Transverse colon (tissue), 4 donors: ENCODE measurements around the gene FAHD2A. TPM values are rescaled to one million over a fixed set of nuclear protein-coding genes. Genes with fewer than 3 reads are reported as not detected.
"Not testable (repeated sequence)": the region's sequence is repeated elsewhere in the genome, so short reads cannot be mapped to it uniquely, and the experiment has no call there.

Source experiments
- DNase-seq: peaks from one replicate; pipeline ENCODE4 v3.0.0-alpha.2; 2019
- H3K27ac ChIP-seq, 4 donors: fragments of 200-600 bp; sonication (generic); 2 replicates each; pipeline ENCODE4 v1.5.1; 2016 to 2018; ENCODE audit warnings: inconsistent platforms in 4 of 4
- H3K27me3 ChIP-seq: fragments of 200-600 bp; sonication (generic); 2 replicates; pipeline ENCODE4 v1.5.1; 2017; ENCODE audit warnings: inconsistent platforms
- H3K36me3 ChIP-seq, 4 donors: fragments of 200-600 bp; sonication (generic); 2 replicates each; pipeline ENCODE4 v1.5.1; 2017 to 2019; ENCODE audit warnings: inconsistent platforms in 4 of 4
- H3K4me1 ChIP-seq, 4 donors: fragments of 200-600 bp; sonication (generic); 2 replicates each; pipeline ENCODE4 v1.5.1; 2017 to 2020; ENCODE audit warnings: inconsistent platforms in 4 of 4
- H3K4me3 ChIP-seq, 4 donors: fragments of 200-600 bp; sonication (generic); 1 replicate in 1 of 4; 2 replicates in 3 of 4; pipeline versions ENCODE4 v1.5.1 to v1.6.1; 2017 to 2019; ENCODE audit warnings: inconsistent platforms in 4 of 4
- H3K9me3 ChIP-seq, 2 donors: fragments of 200-600 bp; sonication (generic); 2 replicates each; pipeline ENCODE4 v1.5.1; 2017 to 2019; ENCODE audit warnings: inconsistent platforms in 2 of 2
- EP300 ChIP-seq: sonication (generic); formaldehyde crosslinking; IDR thresholded peaks from one replicate; pipeline ENCODE4 v1.6.1; 2017; ENCODE audit warnings: antibody characterized with exemption, low read depth
- POLR2A ChIP-seq: fragments of 450-650 bp; IDR thresholded peaks from one replicate; pipeline ENCODE4 v1.6.1; 2016; ENCODE audit warnings: antibody characterized with exemption, mild to moderate bottlenecking, moderate library complexity
- POLR2AphosphoS5 ChIP-seq, 3 donors: sonication (generic); formaldehyde crosslinking; IDR thresholded peaks; one replicate each; pipeline ENCODE4 v1.6.1; 2016; ENCODE audit warnings: antibody characterized with exemption in 3 of 3
- WGBS, 2 donors: methylation state at CpG; one replicate each; pipeline ENCODE4 v1.1.5; 2018; ENCODE audit warnings: low coverage in 1 of 2; 5-methylcytosine and 5-hydroxymethylcytosine counted together
- in situ Hi-C, 4 donors: fragments of 200-750 bp; cut with MboI; loops; one replicate each; pipeline versions ENCODE4 v1.15.0 to v1.15.1; 2017; ENCODE audit warnings: low sequenced_read_pairs in 3 of 4, low pct_ligation_motif_present in 1 of 4, low pct_unique_long_range_greater_than_20kb in 1 of 4
- intact Hi-C: fragments of 100-400 bp; cut with DNase I; formaldehyde crosslinking; loops from one replicate; pipeline ENCODE4 v1.15.1; 2023; ENCODE audit warnings: low total_unique reads
- total RNA-seq, 4 donors: library from RNA; depleted of rRNA; stranded (reverse); fragments of >200 nt; gene quantifications; one replicate each; pipeline ENCODE4 v1.1.0, GENCODE V29; 2016
- TF ChIP-seq, protein P1 (sequence below), 5 experiments: fragments of 200-600 bp in 3 of 5; fragments of 450-650 bp in 2 of 5; sonication (generic) in 3 of 5; IDR thresholded peaks; 1 replicate in 2 of 5; 2 replicates in 3 of 5; pipeline ENCODE4 v1.5.1; 2016 to 2017; ENCODE audit warnings: antibody characterized with exemption in 5 of 5, inconsistent platforms in 3 of 5, mild to moderate bottlenecking in 2 of 5, moderate library complexity in 1 of 5

Gene FAHD2A
- total RNA-seq, 4 donors from 2014 or later, result 29.9 to 134 (median 42.7) TPM

DNA sequence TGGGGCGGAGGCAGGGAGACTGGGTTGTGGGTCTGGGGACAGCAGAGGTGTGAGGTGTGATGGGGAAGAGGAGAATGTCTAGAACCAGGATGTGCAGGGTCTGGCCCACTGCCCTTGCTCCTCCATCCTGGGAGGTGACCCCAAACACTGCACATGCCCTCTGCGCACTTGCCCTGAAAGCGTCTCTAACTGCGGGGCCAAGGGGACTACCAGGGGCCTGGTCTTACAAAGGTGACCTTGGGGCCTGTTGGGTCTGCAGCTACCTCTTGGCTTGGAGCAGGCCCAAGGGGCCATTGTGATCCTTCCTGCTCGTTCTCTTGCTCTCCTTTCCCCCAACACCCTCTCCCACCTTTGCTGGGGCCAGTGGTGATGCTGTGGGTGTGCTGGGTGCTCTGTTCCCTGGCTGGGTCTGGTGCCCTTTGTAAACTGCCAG is 48.0 kb upstream of the FAHD2A start:
- no peaks in the 10 kb centered on the region for H3K4me1 ChIP-seq
- in situ Hi-C loops, result no loop called here
- TF ChIP-seq POLR2AphosphoS5 (IDR thresholded peaks at IDR 0.05) (no peak), EP300 (no peak), POLR2A (no peak)
- TF ChIP-seq, protein P1, sequence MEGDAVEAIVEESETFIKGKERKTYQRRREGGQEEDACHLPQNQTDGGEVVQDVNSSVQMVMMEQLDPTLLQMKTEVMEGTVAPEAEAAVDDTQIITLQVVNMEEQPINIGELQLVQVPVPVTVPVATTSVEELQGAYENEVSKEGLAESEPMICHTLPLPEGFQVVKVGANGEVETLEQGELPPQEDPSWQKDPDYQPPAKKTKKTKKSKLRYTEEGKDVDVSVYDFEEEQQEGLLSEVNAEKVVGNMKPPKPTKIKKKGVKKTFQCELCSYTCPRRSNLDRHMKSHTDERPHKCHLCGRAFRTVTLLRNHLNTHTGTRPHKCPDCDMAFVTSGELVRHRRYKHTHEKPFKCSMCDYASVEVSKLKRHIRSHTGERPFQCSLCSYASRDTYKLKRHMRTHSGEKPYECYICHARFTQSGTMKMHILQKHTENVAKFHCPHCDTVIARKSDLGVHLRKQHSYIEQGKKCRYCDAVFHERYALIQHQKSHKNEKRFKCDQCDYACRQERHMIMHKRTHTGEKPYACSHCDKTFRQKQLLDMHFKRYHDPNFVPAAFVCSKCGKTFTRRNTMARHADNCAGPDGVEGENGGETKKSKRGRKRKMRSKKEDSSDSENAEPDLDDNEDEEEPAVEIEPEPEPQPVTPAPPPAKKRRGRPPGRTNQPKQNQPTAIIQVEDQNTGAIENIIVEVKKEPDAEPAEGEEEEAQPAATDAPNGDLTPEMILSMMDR (IDR thresholded peaks at IDR 0.05), result no peak
- no peaks in the 10 kb centered on the region for H3K9me3 ChIP-seq
- 88 to 100% methylated on average over 1 to 5 of the region's 5 CpGs for WGBS, 2 donors
- H3K4me3 ChIP-seq, result no peak overlapping the region
- DNase-seq, result no peak
- H3K27me3 ChIP-seq, result no peaks in the 10 kb centered on the region
- H3K36me3 ChIP-seq, result no peaks in the 10 kb centered on the region
- no peak overlapping the region for H3K27ac ChIP-seq
- intact Hi-C loops, result no loop called here

DNA sequence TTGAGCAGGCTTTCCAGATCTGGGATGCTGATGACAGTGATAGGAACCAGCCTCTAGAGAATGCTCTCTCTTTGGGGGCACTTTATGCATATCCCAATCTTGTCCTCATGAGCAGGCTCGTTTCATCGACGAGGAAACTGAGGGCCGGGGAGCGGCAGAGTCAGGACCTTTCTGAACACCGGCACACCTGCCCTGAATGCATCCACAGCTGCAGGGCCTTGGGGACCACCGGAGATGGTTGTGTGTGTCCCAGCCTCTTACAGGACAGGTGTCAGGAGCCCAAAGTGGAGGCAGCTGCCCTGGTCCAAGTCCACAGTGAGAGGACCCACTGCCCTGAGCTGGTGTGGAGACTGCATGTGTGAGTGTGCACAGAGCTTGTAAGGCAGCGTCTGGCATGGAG is 47.6 kb upstream of the FAHD2A start:
- Histone ChIP-seq H3K4me1 (no peaks in the 10 kb centered on the region), H3K9me3 (no peaks in the 10 kb centered on the region), H3K4me3 (no peak overlapping the region), H3K36me3 (no peaks in the 10 kb centered on the region), H3K27me3 (no peaks in the 10 kb centered on the region), H3K27ac (no peak overlapping the region)
- intact Hi-C loops, result no loop called here
- in situ Hi-C loops, result no loop called here
- no peak for TF ChIP-seq EP300
- no peak for TF ChIP-seq POLR2A
- TF ChIP-seq POLR2AphosphoS5 (IDR thresholded peaks at IDR 0.05), result no peak
- TF ChIP-seq, protein P1 (IDR thresholded peaks at IDR 0.05), result no peak
- no peak for DNase-seq
- 93 to 100% methylated on average over 1 to 8 of the region's 8 CpGs for WGBS, 2 donors

DNA sequence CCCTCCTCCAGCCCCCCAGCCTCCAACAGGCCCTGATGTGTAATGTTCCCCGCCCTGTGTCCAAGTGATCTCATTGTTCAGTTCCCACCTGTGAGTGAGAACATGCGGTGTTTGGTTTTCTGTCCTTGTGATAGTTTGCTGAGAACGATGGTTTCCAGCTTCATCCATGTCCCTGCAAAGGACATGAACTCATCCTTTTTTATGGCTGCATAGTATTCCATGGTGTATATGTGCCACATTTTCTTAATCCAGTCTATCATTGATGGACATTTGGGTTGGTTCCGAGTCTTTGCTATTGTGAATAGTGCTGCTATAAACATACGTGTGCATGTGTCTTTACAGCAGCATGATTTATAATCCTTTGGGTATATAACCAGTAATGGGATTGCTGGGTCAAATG is 47.0 kb upstream of the FAHD2A start:
- H3K4me1 ChIP-seq, H3K27me3 ChIP-seq, DNase-seq, H3K36me3 ChIP-seq, intact Hi-C loops, H3K4me3 ChIP-seq, H3K9me3 ChIP-seq, in situ Hi-C loops, H3K27ac ChIP-seq: not testable (repeated sequence)
- 87% methylated on average over 5 of the region's 5 CpGs; no CpG with 5 or more reads in 1 of the 2 donors for WGBS, 2 donors

DNA sequence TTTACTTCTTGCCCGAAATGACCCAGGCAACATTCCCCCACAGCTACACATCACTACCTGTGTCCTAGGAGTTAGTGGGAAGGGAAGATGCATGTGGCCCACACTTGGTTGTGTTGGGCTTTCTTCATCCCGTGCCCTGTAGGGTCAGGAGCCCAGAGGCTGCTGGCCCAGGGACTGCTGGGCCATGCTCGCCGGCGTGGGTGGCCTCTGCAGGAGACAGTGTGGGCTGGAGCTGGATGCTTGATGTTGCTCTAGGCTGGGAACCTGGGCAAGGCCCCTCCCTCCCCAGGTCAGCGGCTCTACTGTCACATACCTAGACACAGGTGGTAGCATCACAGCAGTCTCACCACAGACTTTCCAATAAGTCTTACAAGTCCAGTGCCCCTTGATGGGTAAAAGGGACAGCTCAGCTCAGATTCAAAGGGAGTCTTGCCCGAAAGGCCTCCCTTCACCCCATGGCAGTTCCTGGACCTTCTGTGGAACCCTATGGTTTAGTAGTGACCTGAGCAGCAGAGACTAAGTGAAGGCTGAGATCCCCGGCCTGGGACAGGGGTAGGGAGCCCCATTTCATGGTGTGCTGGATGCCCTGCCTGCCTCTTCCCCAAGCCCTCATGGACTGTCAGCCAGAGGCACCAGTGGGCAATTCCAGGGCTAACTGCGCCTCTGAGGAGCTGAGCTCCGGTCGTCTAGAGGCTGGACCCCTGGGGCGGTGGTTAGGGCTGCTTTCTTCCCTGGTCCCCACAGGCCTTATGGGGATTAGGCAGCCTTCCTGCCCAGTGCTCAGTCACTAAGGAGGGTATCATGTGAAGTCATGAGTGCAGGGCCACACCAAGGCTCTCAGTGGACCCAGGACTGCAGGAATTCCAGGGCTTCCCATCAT is 45.4 kb upstream of the FAHD2A start:
- TF ChIP-seq EP300 (no peak), POLR2A (no peak), POLR2AphosphoS5 (IDR thresholded peaks at IDR 0.05) (no peak)
- TF ChIP-seq, protein P1 (IDR thresholded peaks at IDR 0.05), result no peak
- Histone ChIP-seq H3K9me3 (no peaks in the 10 kb centered on the region), H3K4me1 (no peaks in the 10 kb centered on the region), H3K4me3 (no peak overlapping the region), H3K36me3 (no peaks in the 10 kb centered on the region), H3K27me3 (no peaks in the 10 kb centered on the region), H3K27ac (no peak overlapping the region)
- in situ Hi-C loops (no loop called here), intact Hi-C loops (no loop called here)
- DNase-seq, result no peak
- 87% methylated on average over 9 of the region's 12 CpGs; no CpG with 5 or more reads in 1 of the 2 donors for WGBS, 2 donors
